Right ventricle myocardium inferior (tissue), 1 donor: ENCODE measurements around the gene DCHS2. TPM values are rescaled to one million over a fixed set of nuclear protein-coding genes. Genes with fewer than 3 reads are reported as not detected.
"Not testable (repeated sequence)": the region's sequence is repeated elsewhere in the genome, so short reads cannot be mapped to it uniquely, and the experiment has no call there.

Experiments
- ATAC-seq: fragments of 200-7000 bp; cut with Tn5 transposase; one replicate; pipeline ENCODE4 v1.9.1; 2020; ENCODE audit warnings: mild to moderate bottlenecking, moderate library complexity
- DNase-seq: peaks from one replicate; pipeline ENCODE4 v3.0.0; 2021; ENCODE audit errors: missing footprints
- intact Hi-C: fragments of 100-400 bp; cut with DNase I; formaldehyde crosslinking; loops from one replicate; pipeline ENCODE4 v1.11.0; 2022
- total RNA-seq: library from RNA; stranded (reverse); fragmentation: NEBNext Ultra II Directional; extraction: Animal tissue kit (Norgen Biotek cat#: 25700); gene quantifications from one replicate; pipeline ENCODE4 v1.2.1, GENCODE V29; 2021
- donor health status: DM: no; HTN: yes; CAD: no; lungs with severe emphysema.

Gene DCHS2
- total RNA-seq, 1 donor from 2014 or later: not detected

DNA sequence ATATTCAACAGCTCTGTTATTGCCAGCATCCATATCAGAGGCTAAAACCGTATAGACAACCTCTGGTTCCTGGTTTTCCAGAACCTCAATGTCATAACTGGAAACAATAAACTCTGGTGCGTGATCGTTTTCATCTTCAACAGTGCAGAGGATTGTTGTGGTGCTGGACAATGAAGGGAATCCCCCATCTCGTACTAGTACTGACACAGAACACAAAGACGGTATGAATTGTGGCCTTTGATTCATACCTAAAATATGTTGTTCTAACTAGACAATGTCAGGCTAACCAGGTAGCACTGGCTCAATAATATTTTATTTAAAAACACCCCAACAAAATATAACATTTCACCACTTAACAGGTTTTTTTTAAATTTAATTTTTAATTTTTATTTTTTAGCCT, 186.9 kb downstream of the DCHS2 start:
- ATAC-seq (no peak), DNase-seq (no peak)
- intact Hi-C loops: no loop called here

DNA sequence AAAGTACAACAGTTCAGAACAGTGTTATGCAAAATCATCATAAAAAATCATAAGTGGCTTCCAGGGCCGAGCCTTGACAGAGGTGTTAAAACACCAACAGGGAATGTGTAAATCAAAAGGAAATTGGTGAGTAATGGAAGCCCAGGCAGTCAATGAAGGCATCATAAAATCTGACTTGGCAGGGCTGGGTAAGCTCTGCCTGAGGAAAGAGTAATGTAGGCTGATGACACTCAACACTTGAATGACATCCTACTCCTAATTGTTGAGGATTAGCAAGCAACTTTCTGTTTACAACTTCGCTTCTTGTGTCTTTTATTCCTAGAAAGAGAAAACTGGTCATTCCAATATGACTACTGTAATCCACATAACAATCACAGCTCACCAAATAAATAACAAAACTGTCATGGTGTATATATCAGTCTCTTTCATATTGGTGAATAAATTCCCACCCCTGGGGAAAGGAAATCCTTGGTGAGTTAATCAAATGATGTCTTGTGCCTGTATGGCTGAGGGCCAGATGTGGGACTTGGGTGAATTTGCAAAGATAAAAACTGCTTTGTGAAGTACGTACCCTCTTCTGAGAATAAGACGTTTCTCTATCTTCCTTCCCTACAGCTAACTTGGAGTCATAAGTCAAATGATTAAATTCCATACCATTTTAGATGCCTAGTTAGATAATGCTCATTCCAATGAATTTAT, 196.8 kb downstream of the DCHS2 start:
- intact Hi-C loops: no loop called here
- ATAC-seq: no peak
- no peak for DNase-seq

DNA sequence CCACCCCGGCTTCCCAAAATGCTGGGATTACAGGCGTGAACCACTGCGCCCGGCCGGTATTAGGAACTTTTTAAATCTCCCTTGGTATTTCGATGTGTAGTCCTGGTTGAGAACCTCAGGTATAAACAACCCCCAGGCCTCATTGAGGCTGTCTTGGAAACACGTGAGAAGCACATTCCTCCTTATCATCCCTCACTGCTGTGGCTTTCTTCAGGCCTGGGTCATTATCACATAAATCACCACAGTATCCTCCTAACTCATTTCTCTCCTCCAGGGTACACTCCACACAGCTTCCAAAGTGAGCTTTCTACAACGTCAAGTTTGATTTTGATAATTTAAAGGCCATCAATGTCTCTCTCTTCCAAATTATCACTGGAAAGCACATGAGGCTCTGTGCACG, 198.2 kb downstream of the DCHS2 start:
- intact Hi-C loops: no loop called here
- no peak for DNase-seq
- no peak for ATAC-seq

DNA sequence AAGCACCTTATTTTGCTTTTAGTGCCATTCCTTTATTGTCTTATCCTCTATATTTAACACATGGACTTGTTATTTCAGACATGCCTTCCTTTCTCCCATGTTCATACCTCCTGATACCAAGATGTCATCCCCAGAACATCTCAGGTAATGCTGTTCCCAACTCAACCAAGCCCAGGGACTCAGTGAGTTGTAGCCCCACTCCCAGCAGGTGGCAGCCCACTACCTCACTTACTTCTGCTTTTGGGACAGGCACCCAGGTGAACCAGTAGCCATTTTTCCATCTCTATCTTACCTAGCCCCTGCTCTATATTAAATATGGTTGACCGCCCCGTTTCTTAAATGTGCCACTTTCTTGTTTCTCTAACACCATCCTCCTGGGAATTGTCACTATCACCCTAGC, 199.0 kb downstream of the DCHS2 start:
- intact Hi-C loops: no loop called here
- DNase-seq (no peak), ATAC-seq (no peak)

GRCh38 chr4:154277172-154277571, 214.4 kb downstream of the DCHS2 start:
- intact Hi-C loops: no loop called here
- no peak for ATAC-seq
- DNase-seq: no peak

DNA sequence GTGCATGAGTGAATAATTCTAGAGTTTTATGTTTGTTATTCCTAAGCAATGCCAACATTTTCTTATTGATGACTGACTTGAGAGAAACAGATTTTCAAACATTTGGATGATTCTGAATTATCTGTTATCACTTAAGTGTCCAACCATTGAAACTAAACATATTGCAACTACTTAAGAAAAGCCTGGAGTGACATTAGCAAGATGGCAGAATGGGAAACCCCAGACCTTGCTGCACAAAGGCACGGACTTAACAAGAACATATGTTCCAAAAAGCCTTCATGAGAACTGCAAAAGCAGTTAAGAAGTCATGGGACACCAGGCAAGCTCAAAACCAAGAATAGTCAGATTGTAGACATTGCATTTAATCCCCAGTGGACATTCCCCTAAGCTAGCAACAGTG, 215.1 kb downstream of the DCHS2 start:
- no peak for DNase-seq
- intact Hi-C loops: no loop called here
- no peak for ATAC-seq

GRCh38 chr4:154254999-154255398, 236.6 kb downstream of the DCHS2 start:
- DNase-seq (no peak), ATAC-seq (no peak)
- intact Hi-C loops: no loop called here

DNA sequence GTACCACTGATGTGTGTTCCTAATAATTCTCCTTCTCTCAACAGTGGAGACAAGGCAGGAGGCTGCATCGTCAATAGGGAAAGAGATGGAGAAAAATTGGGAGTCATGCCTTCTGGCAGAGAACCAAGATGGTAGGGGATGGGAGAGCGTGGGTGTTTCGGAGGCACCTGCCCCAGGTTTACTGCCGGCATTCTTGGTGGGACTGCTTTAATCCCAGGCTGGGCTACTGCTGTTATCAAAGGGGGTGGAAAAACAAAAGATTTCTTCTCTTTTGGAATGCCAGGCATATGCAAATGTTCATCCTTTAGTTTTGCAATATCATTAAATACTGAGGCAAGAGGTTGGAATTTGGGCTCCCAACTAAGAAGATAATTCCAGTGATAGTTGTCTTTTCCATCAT, 257.0 kb downstream of the DCHS2 start:
- intact Hi-C loops: no loop called here
- DNase-seq (no peak), ATAC-seq (no peak)

DNA sequence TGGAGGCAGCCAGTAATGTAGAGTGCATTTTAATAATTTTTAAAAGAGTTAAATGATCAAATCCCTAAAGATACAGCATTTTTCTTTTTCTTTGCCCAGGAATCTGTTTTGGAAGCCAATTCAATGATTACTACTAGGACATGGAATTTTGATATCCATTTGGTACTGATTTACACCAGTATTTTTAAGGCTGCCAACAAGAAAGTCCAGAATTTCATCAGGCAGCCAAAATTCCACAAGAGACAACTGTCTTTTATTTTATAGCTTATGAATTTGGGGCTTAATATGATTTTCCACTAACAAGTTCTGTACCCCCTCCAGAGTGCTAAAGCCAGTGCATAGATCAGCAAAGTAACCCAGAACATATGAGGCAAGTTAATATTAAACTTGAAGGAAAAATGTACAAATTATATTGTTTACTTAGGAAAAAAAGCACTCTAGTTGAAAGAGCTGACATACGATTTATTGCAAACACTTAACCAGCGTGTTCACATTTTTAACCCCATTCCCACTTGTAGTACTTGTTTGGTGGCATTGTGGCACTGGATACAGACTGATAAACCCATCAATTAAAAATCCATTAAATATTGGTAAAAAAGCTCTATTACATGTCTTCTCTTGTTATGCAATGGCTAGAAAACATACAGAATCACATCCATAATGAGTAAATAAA, 259.7 kb downstream of the DCHS2 start:
- intact Hi-C loops: no loop called here
- no peak for ATAC-seq

DNA sequence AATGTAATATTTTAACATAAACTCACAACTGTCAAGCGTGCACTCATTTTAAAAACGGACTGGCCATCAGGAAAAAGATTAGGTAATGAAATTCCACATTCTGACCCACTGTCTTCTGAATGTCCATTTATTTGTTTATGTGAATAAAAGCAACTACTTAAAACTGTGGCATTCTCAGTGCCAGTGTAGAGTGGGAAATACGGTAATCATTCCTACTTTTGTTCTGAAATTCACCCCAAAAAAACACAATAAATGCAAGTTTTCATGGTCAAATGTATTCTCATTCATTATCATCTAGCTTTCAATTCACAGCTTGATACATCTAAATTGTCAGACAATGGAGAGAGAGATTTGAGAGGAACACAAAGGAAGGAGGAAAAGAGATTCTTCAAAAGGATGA, 260.9 kb downstream of the DCHS2 start:
- ATAC-seq: no peak
- intact Hi-C loops: no loop called here
- no peak for DNase-seq

More for the DNA sequence above, 259.7 kb downstream of the DCHS2 start:
- no peak for DNase-seq

DNA sequence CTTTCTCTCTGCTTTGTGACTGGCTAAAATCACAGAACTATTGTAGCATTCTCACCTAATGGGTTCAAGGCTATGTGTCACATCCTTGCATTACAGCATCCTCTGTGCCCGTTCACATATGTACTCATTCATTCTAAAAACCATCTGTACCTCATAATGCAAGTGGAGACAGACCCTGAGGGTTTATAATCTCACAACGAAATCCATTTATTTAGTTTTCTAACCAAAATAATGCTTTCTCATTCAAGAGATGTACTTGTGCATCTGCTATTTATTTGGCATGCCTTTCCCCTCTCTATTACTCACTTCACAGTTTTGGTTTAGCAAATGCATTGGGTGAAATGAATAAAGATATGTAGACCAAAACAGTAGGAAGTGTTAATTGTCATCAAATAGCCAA, 261.5 kb downstream of the DCHS2 start:
- intact Hi-C loops: no loop called here
- no peak for ATAC-seq
- no peak for DNase-seq

- intact Hi-C loops: no loop called here
- ATAC-seq (no peak), DNase-seq (no peak)
Observed at GRCh38 chr4:154222875-154223274, 268.7 kb downstream of the DCHS2 start.

GRCh38 chr4:154218051-154218450, 273.5 kb downstream of the DCHS2 start:
- no peak for ATAC-seq
- no peak for DNase-seq
- intact Hi-C loops: no loop called here

- intact Hi-C loops, ATAC-seq: not testable (repeated sequence)
Observed at GRCh38 chr4:154217384-154217783, 274.2 kb downstream of the DCHS2 start.

DNA sequence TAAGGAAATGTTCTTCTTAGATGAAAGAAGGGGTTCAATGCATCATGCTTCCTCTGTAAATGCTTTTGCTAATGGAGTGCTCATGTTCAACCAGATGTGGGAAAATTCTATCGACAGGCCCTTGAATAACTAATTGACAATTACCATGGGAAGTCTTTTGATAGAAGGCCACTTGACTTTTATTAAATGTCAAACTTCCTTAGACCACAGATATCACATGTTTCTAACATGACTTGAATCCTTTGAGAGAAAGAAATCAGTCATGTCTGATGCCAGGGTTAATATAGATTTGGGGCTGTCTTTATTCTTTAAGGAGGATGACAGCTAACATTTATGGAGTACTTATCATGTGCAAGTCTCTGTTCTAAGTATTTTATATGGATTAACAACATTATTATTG, 280.1 kb downstream of the DCHS2 start:
- DNase-seq (no peak), ATAC-seq (no peak)
- intact Hi-C loops: no loop called here

More at GRCh38 chr4:154217384-154217783, 274.2 kb downstream of the DCHS2 start:
- DNase-seq: not testable (repeated sequence)

DNA sequence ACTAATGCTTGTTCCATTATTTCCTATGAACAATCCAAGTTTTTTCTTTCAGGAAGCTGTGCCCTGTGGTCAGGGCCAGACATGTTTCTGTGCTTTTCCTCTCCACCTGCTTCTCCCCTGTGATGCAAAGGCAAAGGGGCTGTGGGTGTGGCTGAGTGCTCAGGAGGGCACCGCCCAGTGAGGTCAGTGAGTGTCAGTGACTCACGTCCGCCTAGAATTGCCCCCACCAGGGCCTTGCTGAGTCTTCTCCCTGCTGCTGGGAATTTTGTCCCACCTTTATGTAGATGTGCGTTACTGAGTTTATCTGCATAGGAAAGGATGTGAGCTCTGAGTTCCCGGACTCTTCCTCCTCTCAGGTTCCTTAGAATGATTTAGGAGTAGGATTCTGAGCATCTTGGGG, 283.2 kb downstream of the DCHS2 start:
- ATAC-seq: no peak
- intact Hi-C loops: no loop called here
- no peak for DNase-seq

- ATAC-seq (no peak), DNase-seq (no peak)
- intact Hi-C loops: no loop called here
Observed at GRCh38 chr4:154205471-154205870, 286.1 kb downstream of the DCHS2 start.

DNA sequence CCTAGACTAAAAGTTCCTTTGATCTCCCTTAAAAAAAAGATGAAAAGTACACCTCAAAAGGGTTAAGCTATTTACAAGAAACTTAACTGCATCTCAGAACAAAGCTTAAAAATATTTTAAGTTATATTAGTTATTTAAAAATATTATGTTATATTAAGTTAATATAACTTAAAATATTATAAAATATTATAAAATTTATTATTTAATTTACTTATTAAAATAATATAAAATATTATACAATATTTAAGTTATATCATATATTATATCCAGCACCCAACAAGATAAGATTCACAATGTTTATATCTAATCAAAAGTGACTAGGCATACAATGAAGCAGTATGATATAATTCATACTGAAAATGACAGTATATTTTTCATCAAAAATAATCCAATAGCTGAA, 296.9 kb downstream of the DCHS2 start:
- ATAC-seq (no peak), DNase-seq (no peak)
- intact Hi-C loops: no loop called here

- no peak for DNase-seq
- intact Hi-C loops: no loop called here
- no peak for ATAC-seq
Observed at GRCh38 chr4:154192585-154192984, 299.0 kb downstream of the DCHS2 start.

- ATAC-seq: no peak
- DNase-seq: no peak
- intact Hi-C loops: no loop called here
Observed at GRCh38 chr4:154189346-154189745, 302.3 kb downstream of the DCHS2 start.

DNA sequence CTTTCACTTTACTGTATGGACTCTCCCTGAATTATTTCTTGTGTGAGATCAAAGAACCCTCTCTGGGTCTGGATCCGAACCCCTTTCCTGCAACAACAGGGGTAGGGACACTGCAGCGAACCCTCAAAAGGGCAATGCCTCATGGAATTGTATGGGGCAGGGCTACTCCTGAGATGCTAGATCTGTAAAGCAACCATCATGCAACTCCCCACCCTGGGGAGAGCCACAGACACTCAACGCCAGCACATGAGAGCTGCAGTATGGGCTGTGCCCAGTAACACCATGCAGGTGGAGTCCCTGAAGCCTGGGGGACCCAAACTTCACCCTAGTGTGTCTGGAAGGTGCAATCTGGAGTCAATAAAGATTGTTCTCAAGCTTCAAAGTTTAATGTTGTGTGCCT, 304.7 kb downstream of the DCHS2 start:
- no peak for DNase-seq
- intact Hi-C loops: no loop called here
- no peak for ATAC-seq
